Endothelial cell of umbilical vein (primary cell): Measurements from ENCODE around the gene KIF27. TPM values are rescaled to one million over a fixed set of nuclear protein-coding genes. Genes with fewer than 3 reads are reported as not detected.

Experiments used
- BruUV-seq: library from RNA; stranded (reverse); fragments of 400-500 nt; replicated peaks from 2 replicates; lab custom pipeline; 2021; lab: Mats Ljungman, UMichigan
- CTCF ChIA-PET: fragments of 300-600, 350-600 bp; sonication (Branson Sonifier 250); formaldehyde crosslinking; loops from one replicate; lab custom pipeline; 2021; ENCODE audit warnings: antibody characterized with exemption, inconsistent platforms; lab: Charles Lee
- POLR2A ChIA-PET: fragments of 300-600, 350-600 bp; sonication (Branson Sonifier 250); formaldehyde crosslinking; loops from one replicate; lab custom pipeline; 2021; ENCODE audit warnings: antibody characterized with exemption, inconsistent platforms; lab: Charles Lee
- DNase-seq: peaks from one replicate; pipeline ENCODE4 v3.0.0-alpha.2; 2011; ENCODE audit warnings: low read depth, low spot score
- FAIRE-seq: peaks from 2 replicates; lab custom pipeline; 2011; peaks lifted over from hg19 to GRCh38; lab: Jason Lieb, UNC
- H2AFZ ChIP-seq: 2 replicates; pipeline ENCODE4 v1.6.0; 2012; ENCODE audit warnings: low read depth, low read length, control low read depth, inconsistent platforms
- H3K27ac ChIP-seq: 2 replicates; pipeline ENCODE4 v1.5.1; 2011; ENCODE audit warnings: low read depth, mild to moderate bottlenecking, control low read depth, low read length, moderate library complexity; ENCODE audit not compliant: insufficient read depth
- H3K27me3 ChIP-seq, 2 experiments: 2 replicates each; pipeline versions ENCODE4 v1.6.0 to v1.6.1; 2011; ENCODE audit warnings: low read length in 2 of 2, mixed read lengths in 1 of 2; ENCODE audit not compliant: control insufficient read depth in 2 of 2, insufficient read depth in 2 of 2
- H3K36me3 ChIP-seq, 2 experiments: 2 replicates in 1 of 2; 3 replicates in 1 of 2; pipeline ENCODE4 v1.5.1; 2011; ENCODE audit warnings: low read length in 2 of 2, mild to moderate bottlenecking in 1 of 2, moderate library complexity in 1 of 2; ENCODE audit not compliant: control insufficient read depth in 2 of 2, insufficient read depth in 2 of 2; ENCODE audit errors: extremely low read depth in 1 of 2
- H3K4me1 ChIP-seq: 3 replicates; pipeline ENCODE4 v1.5.1; 2011; ENCODE audit warnings: mild to moderate bottlenecking, low read length; ENCODE audit not compliant: control insufficient read depth, insufficient read depth; ENCODE audit errors: extremely low read depth
- H3K4me2 ChIP-seq: 2 replicates; pipeline ENCODE4 v1.6.1; 2011; ENCODE audit warnings: low read length, control low read depth, mixed read lengths; ENCODE audit not compliant: insufficient read depth
- H3K4me3 ChIP-seq, 3 experiments: fragments of 200-600 bp in 1 of 3; sonication (generic), shearing (Covaris generic) in 1 of 3; replicated peaks in 1 of 3; 2 replicates each; pipeline ENCODE4 v1.5.1; 2011 to 2016; ENCODE audit warnings: control low read depth in 3 of 3, low read length in 3 of 3, mild to moderate bottlenecking in 2 of 3, inconsistent platforms in 1 of 3, low read depth in 1 of 3, moderate library complexity in 1 of 3; ENCODE audit not compliant: insufficient read depth in 1 of 3
- H3K79me2 ChIP-seq: 2 replicates; pipeline ENCODE4 v1.6.0; 2012; ENCODE audit warnings: low read length, inconsistent platforms; ENCODE audit not compliant: control insufficient read depth, insufficient read depth
- H3K9ac ChIP-seq: replicated peaks from 2 replicates; pipeline ENCODE3; 2011; ENCODE audit warnings: low read length, control low read depth; ENCODE audit not compliant: insufficient read depth; ENCODE audit errors: extremely low read depth
- H3K9me1 ChIP-seq: replicated peaks from 3 replicates; pipeline ENCODE4 v1.6.0; 2011; ENCODE audit warnings: mild to moderate bottlenecking, low read length; ENCODE audit not compliant: control insufficient read depth, insufficient read depth; ENCODE audit errors: extremely low read depth
- H3K9me3 ChIP-seq: replicated peaks from 2 replicates; pipeline ENCODE4 v1.5.1; 2012; ENCODE audit warnings: low read length, inconsistent platforms; ENCODE audit not compliant: control insufficient read depth, insufficient read depth
- H4K20me1 ChIP-seq: replicated peaks from 2 replicates; pipeline ENCODE3; 2011; ENCODE audit warnings: mild to moderate bottlenecking, low read length; ENCODE audit not compliant: control insufficient read depth, insufficient read depth; ENCODE audit errors: extremely low read depth
- EZH2 ChIP-seq: IDR thresholded peaks from 2 replicates; pipeline ENCODE4 v1.6.1; 2012; ENCODE audit warnings: borderline replicate concordance, low read depth, mild to moderate bottlenecking, moderate library complexity, low read length, inconsistent platforms; ENCODE audit not compliant: severe bottlenecking
- FOS ChIP-seq: IDR thresholded peaks from 2 replicates; pipeline ENCODE4 v1.6.1; 2011; ENCODE audit warnings: mild to moderate bottlenecking, low read length, moderate library complexity, borderline replicate concordance; ENCODE audit not compliant: insufficient read depth
- GATA2 ChIP-seq: IDR thresholded peaks from 2 replicates; pipeline ENCODE4 v1.7.0; 2011; ENCODE audit warnings: low read depth, mild to moderate bottlenecking, moderate library complexity, mixed read lengths, low read length; ENCODE audit not compliant: insufficient read length, insufficient read depth
- JUN ChIP-seq: IDR thresholded peaks from 2 replicates; pipeline ENCODE4 v1.6.1; 2011; ENCODE audit warnings: borderline replicate concordance, low read depth; ENCODE audit not compliant: insufficient read length, insufficient read depth
- MAX ChIP-seq: IDR thresholded peaks from 2 replicates; pipeline ENCODE4 v1.6.1; 2011; ENCODE audit not compliant: insufficient read depth, insufficient read length
- MYC ChIP-seq: IDR thresholded peaks from one replicate; pipeline ENCODE4 v1.6.1; 2011; ENCODE audit warnings: mild to moderate bottlenecking, low read depth, low read length
- POLR2A ChIP-seq: IDR thresholded peaks from 2 replicates; pipeline ENCODE4 v1.6.1; 2012; ENCODE audit warnings: low read depth, mild to moderate bottlenecking, control low read depth, low read length
- POLR2AphosphoS5 ChIP-seq: IDR thresholded peaks from 2 replicates; pipeline ENCODE4 v1.6.1; 2012; ENCODE audit warnings: low read depth, mild to moderate bottlenecking, control low read depth, low read length, moderate library complexity; ENCODE audit not compliant: insufficient read depth
- dilution Hi-C: fragments of 300-500 bp; cut with MboI; formaldehyde crosslinking; loops from one replicate; pipeline ENCODE4 v1.15.0; 2019; ENCODE audit warnings: low sequenced_read_pairs; ENCODE audit not compliant: extremely low pct_ligation_motif_present
- intact Hi-C: fragments of 100-400 bp; cut with micrococcal nuclease; formaldehyde crosslinking; loops from one replicate; pipeline ENCODE4 v1.10.0; 2022
- polyA plus RNA-seq, 4 experiments: library from polyadenylated mRNA; depleted of rRNA in 3 of 4; stranded (reverse) in 3 of 4; unstranded in 1 of 4; fragments of >200 nt; gene quantifications; 2 replicates each; pipeline versions ENCODE4 v1.2.1 to v1.2.3, GENCODE V29; 2011 to 2012; ENCODE audit warnings: missing spikeins in 1 of 4
- total RNA-seq: library from RNA; stranded (reverse); gene quantifications from 2 replicates; pipeline ENCODE4 v1.2.3, GENCODE V29; 2021
- TF ChIP-seq, protein P1 (sequence below), 2 donors: IDR thresholded peaks; 1 replicate in 1 of 2; 2 replicates in 1 of 2; pipeline ENCODE4 v1.5.1; 2011; ENCODE audit warnings: low read length in 2 of 2, mild to moderate bottlenecking in 2 of 2, moderate library complexity in 2 of 2, control low read depth in 1 of 2, inconsistent platforms in 1 of 2, low read depth in 1 of 2; ENCODE audit not compliant: insufficient read depth in 1 of 2; ENCODE audit errors: extremely low read depth in 1 of 2

The KIF27 gene
- total and polyA plus RNA-seq, 2 donors (not counting 3 experiments of a cell fraction or from before 2014, with no cell fraction given): 0.28 to 3.2 TPM

DNA sequence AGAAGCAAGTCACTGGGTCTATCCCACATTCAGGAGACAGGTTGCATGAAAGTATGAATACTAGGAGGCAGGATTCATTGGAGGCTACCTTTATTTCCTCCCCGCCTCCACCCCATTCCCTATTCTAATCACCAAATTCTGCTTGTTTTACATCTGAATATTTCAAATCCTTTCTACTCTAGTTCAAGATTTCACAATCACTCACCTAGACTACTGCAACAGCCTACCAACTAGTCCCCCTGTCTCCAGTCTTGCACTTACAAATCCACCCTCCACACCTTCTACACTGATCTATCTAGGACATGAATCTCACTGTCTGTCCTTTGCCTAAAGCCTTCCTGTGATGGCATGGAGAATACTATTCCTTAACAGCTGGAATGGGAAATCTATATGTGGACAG is 6.4 kb upstream of the KIF27 start:
- dilution Hi-C loops (no loop called here), intact Hi-C loops (no loop called here)
- FAIRE-seq (no peak), DNase-seq (no peak)
- peaks cover 0 to 4% of the 10 kb centered on the region in 2 experiments for H3K27me3 ChIP-seq
- no peak overlapping the region for H3K4me3 ChIP-seq
- no peaks in the 10 kb centered on the region for H3K4me1 ChIP-seq
- H3K9me1 ChIP-seq: no peaks in the 10 kb centered on the region
- H3K27ac ChIP-seq: no peak overlapping the region
- H3K79me2 ChIP-seq: no peaks in the 10 kb centered on the region
- no TSS peak for BruUV-seq
- no peaks in the 10 kb centered on the region for H4K20me1 ChIP-seq
- CTCF ChIA-PET: no interaction called here
- H3K36me3 ChIP-seq: no peaks in the 10 kb centered on the region
- POLR2A ChIA-PET: no interaction called here
- H2AFZ ChIP-seq: no peak overlapping the region
- H3K9me3 ChIP-seq: no peaks in the 10 kb centered on the region
- no peak overlapping the region for H3K4me2 ChIP-seq
- TF ChIP-seq POLR2AphosphoS5 (no peak), POLR2A (no peak), MAX (no peak), EZH2 (no peak), GATA2 (no peak), JUN (no peak), FOS (no peak), MYC (no peak)
- TF ChIP-seq, protein P1, sequence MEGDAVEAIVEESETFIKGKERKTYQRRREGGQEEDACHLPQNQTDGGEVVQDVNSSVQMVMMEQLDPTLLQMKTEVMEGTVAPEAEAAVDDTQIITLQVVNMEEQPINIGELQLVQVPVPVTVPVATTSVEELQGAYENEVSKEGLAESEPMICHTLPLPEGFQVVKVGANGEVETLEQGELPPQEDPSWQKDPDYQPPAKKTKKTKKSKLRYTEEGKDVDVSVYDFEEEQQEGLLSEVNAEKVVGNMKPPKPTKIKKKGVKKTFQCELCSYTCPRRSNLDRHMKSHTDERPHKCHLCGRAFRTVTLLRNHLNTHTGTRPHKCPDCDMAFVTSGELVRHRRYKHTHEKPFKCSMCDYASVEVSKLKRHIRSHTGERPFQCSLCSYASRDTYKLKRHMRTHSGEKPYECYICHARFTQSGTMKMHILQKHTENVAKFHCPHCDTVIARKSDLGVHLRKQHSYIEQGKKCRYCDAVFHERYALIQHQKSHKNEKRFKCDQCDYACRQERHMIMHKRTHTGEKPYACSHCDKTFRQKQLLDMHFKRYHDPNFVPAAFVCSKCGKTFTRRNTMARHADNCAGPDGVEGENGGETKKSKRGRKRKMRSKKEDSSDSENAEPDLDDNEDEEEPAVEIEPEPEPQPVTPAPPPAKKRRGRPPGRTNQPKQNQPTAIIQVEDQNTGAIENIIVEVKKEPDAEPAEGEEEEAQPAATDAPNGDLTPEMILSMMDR (IDR thresholded peaks at IDR 0.05; ENCODE audit: extremely low read depth in 1 of 2, insufficient read depth in 1 of 2, low read depth in 1 of 2, low read length in 2 of 2): no peak
- H3K9ac ChIP-seq: no peak overlapping the region
